Naive thymus-derived CD4-positive, alpha-beta T cell (primary cell): ENCODE data around the gene VPS13D. TPM values are rescaled to one million over a fixed set of nuclear protein-coding genes. Genes with fewer than 3 reads are reported as not detected.
A peak's percentile ranks its signal among the peaks of the same experiment; 100 is the strongest.

Source experiments
- ATAC-seq: fragments of 150-1000 bp; cut with Tn5 transposase; 2 replicates; pipeline ENCODE4 v1.10.0; 2021; ENCODE audit warnings: mild to moderate bottlenecking, moderate library complexity
- CTCF ChIA-PET: fragments of 350-600 bp; sonication (Branson Sonifier 250); formaldehyde crosslinking; loops from one replicate; lab custom pipeline; 2021; ENCODE audit warnings: antibody characterized with exemption; lab: Charles Lee
- POLR2A ChIA-PET: fragments of 350-600 bp; sonication (Branson Sonifier 250); formaldehyde crosslinking; loops from one replicate; lab custom pipeline; 2021; ENCODE audit warnings: antibody characterized with exemption, inconsistent platforms; lab: Charles Lee
- DNase-seq, 9 donors: peaks; one replicate each; pipeline versions ENCODE4 v3.0.0 to v3.0.0-alpha.2; 2020 to 2022; ENCODE audit warnings: mixed read lengths in 1 of 9
- H3K27ac ChIP-seq: one replicate; pipeline ENCODE4 v1.7.0; 2013; ENCODE audit warnings: mild to moderate bottlenecking, low read depth, low read length, moderate library complexity
- H3K27me3 ChIP-seq, 2 donors: one replicate each; pipeline ENCODE4 v1.7.0; 2013; ENCODE audit warnings: low read length in 2 of 2, mild to moderate bottlenecking in 2 of 2, moderate library complexity in 2 of 2; ENCODE audit not compliant: control insufficient read depth in 2 of 2, insufficient read depth in 2 of 2
- H3K36me3 ChIP-seq, 3 experiments: 1 replicate in 2 of 3; 2 replicates in 1 of 3; pipeline ENCODE4 v1.7.0; 2013; ENCODE audit warnings: low read length in 3 of 3, mild to moderate bottlenecking in 3 of 3, moderate library complexity in 1 of 3; ENCODE audit not compliant: insufficient read depth in 3 of 3, control insufficient read depth in 2 of 3
- H3K4me1 ChIP-seq, 2 donors: one replicate each; pipeline ENCODE4 v1.7.0; 2013; ENCODE audit warnings: low read length in 2 of 2, mild to moderate bottlenecking in 2 of 2, moderate library complexity in 1 of 2; ENCODE audit not compliant: control insufficient read depth in 2 of 2, insufficient read depth in 2 of 2
- H3K4me3 ChIP-seq: 2 replicates; pipeline ENCODE4 v1.7.0; 2013; ENCODE audit warnings: mild to moderate bottlenecking, low read length
- H3K9me3 ChIP-seq, 3 experiments: 1 replicate in 2 of 3; 2 replicates in 1 of 3; pipeline ENCODE4 v1.7.0; 2013; ENCODE audit warnings: low read length in 3 of 3; ENCODE audit not compliant: control insufficient read depth in 2 of 3
- H3K27ac Mint-ChIP-seq, 9 donors: one replicate each; pipeline ENCODE4 v1.8.0; 2020 to 2022; ENCODE audit warnings: mixed read lengths in 9 of 9, mild to moderate bottlenecking in 8 of 9, moderate library complexity in 5 of 9, inconsistent platforms in 2 of 9
- H3K27me3 Mint-ChIP-seq, 5 donors: one replicate each; pipeline ENCODE4 v1.8.0; 2021 to 2022; ENCODE audit warnings: mixed read lengths in 5 of 5, mild to moderate bottlenecking in 1 of 5
- H3K36me3 Mint-ChIP-seq, 5 donors: one replicate each; pipeline ENCODE4 v1.8.0; 2020 to 2022; ENCODE audit warnings: mixed read lengths in 5 of 5, mild to moderate bottlenecking in 3 of 5, inconsistent platforms in 1 of 5
- H3K4me1 Mint-ChIP-seq, 7 donors: one replicate each; pipeline ENCODE4 v1.8.0; 2020 to 2022; ENCODE audit warnings: mixed read lengths in 7 of 7, mild to moderate bottlenecking in 3 of 7, inconsistent platforms in 1 of 7
- H3K4me3 Mint-ChIP-seq, 10 donors: one replicate each; pipeline ENCODE4 v1.8.0; 2020 to 2022; ENCODE audit warnings: mild to moderate bottlenecking in 10 of 10, mixed read lengths in 10 of 10, moderate library complexity in 6 of 10, inconsistent platforms in 2 of 10
- H3K9me3 Mint-ChIP-seq, 11 donors: one replicate each; pipeline ENCODE4 v1.8.0; 2020 to 2022; ENCODE audit warnings: mixed read lengths in 11 of 11, mild to moderate bottlenecking in 4 of 11, inconsistent platforms in 1 of 11, moderate library complexity in 1 of 11
- intact Hi-C, 2 donors: fragments of 100-400 bp; cut with micrococcal nuclease; formaldehyde crosslinking; loops; one replicate each; pipeline ENCODE4 v1.15.1; 2023
- polyA plus RNA-seq, 2 donors: library from polyadenylated mRNA; unstranded; fragments of 300-500 nt; fragmentation: Illumina TruSeq; gene quantifications; one replicate each; pipeline ENCODE4 v1.2.3, GENCODE V29; 2021
- total RNA-seq, 6 experiments: library from RNA in 5 of 6; stranded (reverse) in 5 of 6; gene quantifications; 1 replicate in 5 of 6; 2 replicates in 1 of 6; pipeline ENCODE4 v1.2.3 and lab custom pipeline; 2021 to 2026

The VPS13D gene
- total and polyA plus RNA-seq, 7 experiments from 2014 or later, result 6.5 to 94.4 (median 73.2) TPM

DNA sequence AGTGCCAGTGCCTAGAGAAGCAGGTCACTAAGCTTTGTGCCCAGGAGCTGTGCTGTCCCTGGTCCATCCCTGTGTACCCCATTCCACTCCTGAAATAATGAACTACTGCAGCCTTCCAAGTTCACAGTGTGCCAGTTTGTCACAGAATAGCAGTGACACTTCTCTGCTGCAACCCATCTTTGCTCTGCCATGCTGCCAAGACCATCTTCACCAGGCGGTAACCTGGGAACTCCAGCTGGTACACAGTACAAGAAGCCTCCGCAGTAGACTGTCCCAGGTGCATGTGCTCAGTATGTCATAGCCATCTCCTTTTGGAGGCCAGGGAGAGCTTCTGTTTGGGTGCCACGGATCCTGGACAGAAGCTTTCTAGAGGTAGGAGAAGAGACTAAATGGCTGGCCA is 250.2 kb downstream of the VPS13D start:
- POLR2A ChIA-PET, result interaction anchor here (0.7 to 12.1 kb wide), 7 partner anchors 14 to 139 kb away, joined by 3 to 212 read pairs (median 4); no protein-coding TSS in a partner anchor
- H3K4me3 Mint-ChIP-seq, result peak overlapping the region in 5 of 10 donors; percentile 15 to 36 (median 28)

DNA sequence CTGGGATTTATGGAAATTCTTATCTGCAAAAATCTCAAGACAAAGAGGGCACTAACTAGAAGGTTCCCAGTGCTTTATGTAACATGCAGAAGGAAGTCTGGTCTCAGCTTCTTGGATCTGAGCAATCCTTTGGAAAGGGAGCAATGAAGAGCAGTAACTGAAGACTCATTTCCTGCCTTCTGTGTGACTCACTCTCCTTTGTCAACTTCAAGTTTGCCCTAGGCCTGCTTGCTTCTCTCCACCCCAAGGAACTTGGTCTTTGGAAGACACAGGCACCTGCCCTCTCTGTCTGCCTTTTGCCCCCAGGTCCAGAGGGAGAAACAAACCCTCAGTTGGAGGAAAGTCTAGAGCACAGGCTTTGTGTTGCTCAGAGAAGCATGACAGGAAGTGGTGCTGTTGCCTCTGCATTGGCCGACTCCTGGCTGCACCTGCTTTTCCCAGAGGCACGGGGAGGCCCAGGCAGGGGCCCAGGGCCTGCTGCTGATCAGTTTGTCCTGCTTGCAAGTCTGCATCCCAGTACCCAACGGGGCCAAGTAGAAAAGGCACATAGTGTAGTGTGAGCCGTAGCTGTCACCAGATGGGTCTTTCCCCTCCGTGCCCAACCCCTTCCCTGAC is 251.0 kb downstream of the VPS13D start:
- no peaks in the 10 kb centered on the region for H3K36me3 ChIP-seq
- peaks cover 41 to 62% of the 10 kb centered on the region in 2 donors for H3K4me1 ChIP-seq
- H3K27ac ChIP-seq, result peak overlapping the region; percentile 43

More for the DNA sequence above, 250.2 kb downstream of the VPS13D start:
- H3K27ac Mint-ChIP-seq, result peak overlapping the region; percentile 45 to 99 (median 95)
- H3K9me3 Mint-ChIP-seq, result no peaks in the 10 kb centered on the region
- no peaks in the 10 kb centered on the region for H3K9me3 ChIP-seq
- H3K4me1 Mint-ChIP-seq, result peaks cover 48 to 85% (median 80%) of the 10 kb centered on the region in 7 donors
- no peaks in the 10 kb centered on the region for H3K36me3 ChIP-seq
- DNase-seq (no peak), ATAC-seq (no peak)
- CTCF ChIA-PET, result interaction anchor here (0.8 to 1.4 kb wide), 2 partner anchors 30 to 137 kb away, joined by 3 read pairs; partner anchors contain the start of gene DHRS3
- H3K4me1 ChIP-seq, result peaks cover 49 to 71% of the 10 kb centered on the region in 2 donors
- H3K4me3 ChIP-seq, result no peak overlapping the region
- H3K27me3 ChIP-seq, result no peaks in the 10 kb centered on the region
- peak overlapping the region; percentile 48 for H3K27ac ChIP-seq
- no peaks in the 10 kb centered on the region for H3K27me3 Mint-ChIP-seq
- intact Hi-C loops, result loop anchor here in 1 of 2 donors (1.0 kb wide), 2 partner anchors 8 to 30 kb away; no protein-coding TSS in a partner anchor
- peaks cover 0 to 43% (median 11%) of the 10 kb centered on the region in 5 donors for H3K36me3 Mint-ChIP-seq

GRCh38 chr1:12481928-12482327 is 252.1 kb downstream of the VPS13D start:
- H3K36me3 ChIP-seq, result peaks cover 0 to 7% (median 0%) of the 10 kb centered on the region in 3 experiments
- ChIA-PET CTCF (no interaction called here), POLR2A (interaction anchor here (0.7 to 12.1 kb wide), 4 partner anchors 9 to 28 kb away, joined by 3 to 212 read pairs (median 58); no protein-coding TSS in a partner anchor)
- H3K9me3 ChIP-seq, result no peaks in the 10 kb centered on the region
- H3K27me3 ChIP-seq, result no peaks in the 10 kb centered on the region
- H3K27ac ChIP-seq, result peak overlapping the region; percentile 8
- Mint-ChIP-seq H3K36me3 (peaks cover 0 to 39% (median 17%) of the 10 kb centered on the region in 5 donors), H3K27me3 (no peaks in the 10 kb centered on the region), H3K4me1 (peaks cover 36 to 71% (median 61%) of the 10 kb centered on the region in 7 donors), H3K4me3 (peak overlapping the region in 2 of 10 donors; percentile 10 to 15), H3K9me3 (peaks cover 0 to 2% (median 0%) of the 10 kb centered on the region in 11 donors), H3K27ac (peak overlapping the region in 7 of 9 donors; percentile 9 to 99 (median 95))
- DNase-seq, result no peak
- intact Hi-C loops, result no loop called here
- no peak for ATAC-seq
- no peak overlapping the region for H3K4me3 ChIP-seq
- peaks cover 36 to 52% of the 10 kb centered on the region in 2 donors for H3K4me1 ChIP-seq

More for the DNA sequence above, 251.0 kb downstream of the VPS13D start:
- no peaks in the 10 kb centered on the region for H3K27me3 Mint-ChIP-seq
- H3K27ac Mint-ChIP-seq, result peak overlapping the region; percentile 53 to 99 (median 95)
- Histone ChIP-seq H3K4me3 (no peak overlapping the region), H3K27me3 (no peaks in the 10 kb centered on the region), H3K9me3 (no peaks in the 10 kb centered on the region)
- no peaks in the 10 kb centered on the region for H3K9me3 Mint-ChIP-seq
- intact Hi-C loops, result loop anchor here in 1 of 2 donors (1.0 kb wide), 2 partner anchors 9 to 29 kb away; no protein-coding TSS in a partner anchor
- ATAC-seq (peak; percentile 65), DNase-seq (peak in 2 of 9 donors; percentile 37 to 38)
- peaks cover 42 to 77% (median 71%) of the 10 kb centered on the region in 7 donors for H3K4me1 Mint-ChIP-seq
- peak overlapping the region; percentile 9 to 54 (median 31) for H3K4me3 Mint-ChIP-seq
- ChIA-PET POLR2A (interaction anchor here (0.7 to 12.1 kb wide), 6 partner anchors 8 to 138 kb away, joined by 3 to 212 read pairs (median 6); no protein-coding TSS in a partner anchor), CTCF (interaction anchor here (0.8 kb wide), 1 partner anchor 137 kb away, joined by 3 read pairs; the partner anchor contains the start of gene DHRS3)
- H3K36me3 Mint-ChIP-seq, result peaks cover 0 to 40% (median 11%) of the 10 kb centered on the region in 5 donors

- no peaks in the 10 kb centered on the region for H3K27me3 ChIP-seq
- Mint-ChIP-seq H3K36me3 (peaks cover 0 to 40% (median 19%) of the 10 kb centered on the region in 5 donors), H3K4me1 (peaks cover 30 to 65% (median 55%) of the 10 kb centered on the region in 7 donors), H3K27ac (peak overlapping the region in 1 of 9 donors; percentile 8), H3K27me3 (no peaks in the 10 kb centered on the region), H3K4me3 (no peak overlapping the region), H3K9me3 (peaks cover 0 to 2% (median 0%) of the 10 kb centered on the region in 11 donors)
- H3K4me1 ChIP-seq, result peaks cover 31 to 41% of the 10 kb centered on the region in 2 donors
- H3K36me3 ChIP-seq, result peaks cover 0 to 7% (median 0%) of the 10 kb centered on the region in 3 experiments
- intact Hi-C loops, result no loop called here
- H3K9me3 ChIP-seq, result no peaks in the 10 kb centered on the region
- ATAC-seq (no peak), DNase-seq (no peak)
- no peak overlapping the region for H3K4me3 ChIP-seq
- H3K27ac ChIP-seq, result no peak overlapping the region
- POLR2A ChIA-PET, result interaction anchor here (0.7 to 12.1 kb wide), 2 partner anchors 26 to 73 kb away, joined by 3 to 212 read pairs; no protein-coding TSS in a partner anchor
- CTCF ChIA-PET, result no interaction called here
Measured at GRCh38 chr1:12482988-12483387, 253.2 kb downstream of the VPS13D start.

GRCh38 chr1:12485231-12486058 is 255.6 kb downstream of the VPS13D start:
- H3K27me3 ChIP-seq, result no peaks in the 10 kb centered on the region
- peaks cover 13 to 17% of the 10 kb centered on the region in 2 donors for H3K4me1 ChIP-seq
- no peak overlapping the region for H3K4me3 Mint-ChIP-seq
- no peak overlapping the region for H3K4me3 ChIP-seq
- peaks cover 0 to 8% (median 0%) of the 10 kb centered on the region in 3 experiments for H3K36me3 ChIP-seq
- H3K36me3 Mint-ChIP-seq, result peaks cover 0 to 48% (median 26%) of the 10 kb centered on the region in 5 donors
- DNase-seq, result no peak
- H3K4me1 Mint-ChIP-seq, result peaks cover 17 to 43% (median 32%) of the 10 kb centered on the region in 7 donors
- peak overlapping the region in 1 of 9 donors; percentile 30 for H3K27ac Mint-ChIP-seq
- no peaks in the 10 kb centered on the region for H3K9me3 ChIP-seq
- no peaks in the 10 kb centered on the region for H3K27me3 Mint-ChIP-seq
- ATAC-seq, result no peak
- ChIA-PET CTCF (no interaction called here), POLR2A (no interaction called here)
- intact Hi-C loops, result no loop called here
- H3K27ac ChIP-seq, result no peak overlapping the region
- H3K9me3 Mint-ChIP-seq, result peaks cover 0 to 2% (median 0%) of the 10 kb centered on the region in 11 donors

DNA sequence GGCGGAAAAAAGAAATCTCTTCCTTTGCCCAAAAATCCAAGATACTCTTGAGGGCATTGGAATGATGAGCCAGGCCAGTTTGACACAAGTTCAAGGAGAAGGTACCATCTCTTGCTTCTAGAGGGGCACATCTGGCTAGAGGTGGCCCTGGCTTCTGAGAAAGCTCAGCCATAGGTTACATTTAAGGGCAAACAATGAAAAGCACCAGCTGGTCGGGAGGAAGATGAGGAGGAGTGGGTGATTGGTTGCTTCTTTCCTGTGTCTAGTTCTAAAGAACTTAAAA is 256.2 kb downstream of the VPS13D start:
- H3K9me3 Mint-ChIP-seq, result peaks cover 0 to 2% (median 0%) of the 10 kb centered on the region in 11 donors
- intact Hi-C loops, result no loop called here
- Histone ChIP-seq H3K4me3 (no peak overlapping the region), H3K4me1 (peaks cover 7 to 11% of the 10 kb centered on the region in 2 donors), H3K27me3 (no peaks in the 10 kb centered on the region), H3K9me3 (no peaks in the 10 kb centered on the region), H3K27ac (no peak overlapping the region), H3K36me3 (peaks cover 0 to 14% (median 0%) of the 10 kb centered on the region in 3 experiments)
- ATAC-seq, result no peak
- ChIA-PET POLR2A (interaction anchor here (0.6 kb wide), 1 partner anchor 9 kb away, joined by 3 read pairs; no protein-coding TSS in a partner anchor), CTCF (no interaction called here)
- no peak overlapping the region for H3K4me3 Mint-ChIP-seq
- H3K36me3 Mint-ChIP-seq, result peaks cover 0 to 53% (median 30%) of the 10 kb centered on the region in 5 donors
- no peak for DNase-seq
- H3K27me3 Mint-ChIP-seq, result no peaks in the 10 kb centered on the region
- peaks cover 11 to 37% (median 26%) of the 10 kb centered on the region in 7 donors for H3K4me1 Mint-ChIP-seq
- H3K27ac Mint-ChIP-seq, result peak overlapping the region in 2 of 9 donors; percentile 16 to 30
